ENCODE measurements around the gene TPK1.

Gene TPK1

DNA sequence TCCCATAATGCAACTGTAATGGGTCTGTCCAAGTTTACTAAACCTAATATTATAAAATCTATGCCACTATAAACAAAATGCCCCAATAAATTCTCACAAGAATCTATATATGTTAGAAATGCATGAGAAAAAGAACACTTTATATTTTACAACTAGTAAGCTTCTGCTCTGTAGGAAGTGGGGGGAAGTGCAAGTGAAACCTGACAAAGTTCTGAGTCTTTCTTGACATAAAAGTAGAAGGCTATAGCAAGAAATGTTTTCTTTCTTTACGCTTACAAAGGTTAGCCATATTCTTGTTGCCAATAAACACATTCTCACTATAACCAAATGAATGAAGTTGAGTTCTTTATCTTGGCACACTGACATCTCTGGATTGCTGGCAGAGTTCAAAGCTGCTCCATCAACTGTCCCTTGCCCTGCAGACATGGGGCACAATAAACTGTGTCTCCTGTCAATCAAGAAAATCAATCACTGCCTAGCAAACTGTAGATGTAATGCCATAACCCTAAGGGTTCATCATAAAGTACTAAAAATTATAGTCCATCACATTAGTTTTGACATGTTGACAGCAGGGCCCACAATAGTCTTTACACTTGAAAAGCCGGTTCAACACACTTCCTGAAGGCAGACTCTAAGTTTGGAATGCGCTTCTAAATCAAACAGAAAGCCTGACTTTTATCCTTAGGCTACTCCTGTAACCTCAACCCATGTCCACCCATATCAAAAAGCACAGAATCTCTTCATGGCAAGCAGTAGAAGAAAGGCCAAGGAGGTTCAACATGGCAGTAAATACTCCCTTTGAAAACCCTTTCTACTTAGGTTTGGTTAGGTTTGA is 58.6 kb downstream of the TPK1 start:
- in situ Hi-C loops (cut with MboI; ENCODE audit: low pct_unique_long_range_greater_than_20kb, low sequenced_read_pairs, unreplicated experiment): no loop called here

GRCh38 chr7:144776447-144776846 is 59.4 kb downstream of the TPK1 start:
- no peak for TF ChIP-seq CTCF (IDR thresholded peaks at IDR 0.05; ENCODE audit: extremely low read depth, insufficient read depth, missing control alignments)
- no peak for DNase-seq (ENCODE audit: low spot score)
- in situ Hi-C loops (cut with MboI; ENCODE audit: low pct_unique_long_range_greater_than_20kb, low sequenced_read_pairs, unreplicated experiment): no loop called here

More for the DNA sequence above, 58.6 kb downstream of the TPK1 start:
- no peak for TF ChIP-seq CTCF (IDR thresholded peaks at IDR 0.05; ENCODE audit: extremely low read depth, insufficient read depth, missing control alignments)
- DNase-seq (ENCODE audit: low spot score): no peak

GRCh38 chr7:144775749-144776148 is 60.1 kb downstream of the TPK1 start:
- DNase-seq (ENCODE audit: low spot score): no peak
- TF ChIP-seq CTCF (IDR thresholded peaks at IDR 0.05; ENCODE audit: extremely low read depth, insufficient read depth, missing control alignments): no peak
- in situ Hi-C loops (cut with MboI; ENCODE audit: low pct_unique_long_range_greater_than_20kb, low sequenced_read_pairs, unreplicated experiment): no loop called here

GRCh38 chr7:144771927-144772326 is 63.9 kb downstream of the TPK1 start:
- no peak for TF ChIP-seq CTCF (IDR thresholded peaks at IDR 0.05; ENCODE audit: extremely low read depth, insufficient read depth, missing control alignments)
- DNase-seq (ENCODE audit: low spot score): no peak
- in situ Hi-C loops (cut with MboI; ENCODE audit: low pct_unique_long_range_greater_than_20kb, low sequenced_read_pairs, unreplicated experiment): no loop called here

- in situ Hi-C loops (cut with MboI; ENCODE audit: low pct_unique_long_range_greater_than_20kb, low sequenced_read_pairs, unreplicated experiment): no loop called here
- no peak for DNase-seq (ENCODE audit: low spot score)
- TF ChIP-seq CTCF (IDR thresholded peaks at IDR 0.05; ENCODE audit: extremely low read depth, insufficient read depth, missing control alignments): no peak
These were observed 64.7 kb downstream of the TPK1 start for GRCh38 chr7:144771174-144771573.

GRCh38 chr7:144769352-144769751 is 66.5 kb downstream of the TPK1 start:
- TF ChIP-seq CTCF (IDR thresholded peaks at IDR 0.05; ENCODE audit: extremely low read depth, insufficient read depth, missing control alignments): no peak
- in situ Hi-C loops (cut with MboI; ENCODE audit: low pct_unique_long_range_greater_than_20kb, low sequenced_read_pairs, unreplicated experiment): no loop called here
- DNase-seq (ENCODE audit: low spot score): no peak
